ENCODE results near the gene PNLIPRP1. TPM values are rescaled to one million over a fixed set of nuclear protein-coding genes. Genes with fewer than 3 reads are reported as not detected.

Gene PNLIPRP1
- polyA plus RNA-seq, 1 donor from 2014 or later: not detected

DNA sequence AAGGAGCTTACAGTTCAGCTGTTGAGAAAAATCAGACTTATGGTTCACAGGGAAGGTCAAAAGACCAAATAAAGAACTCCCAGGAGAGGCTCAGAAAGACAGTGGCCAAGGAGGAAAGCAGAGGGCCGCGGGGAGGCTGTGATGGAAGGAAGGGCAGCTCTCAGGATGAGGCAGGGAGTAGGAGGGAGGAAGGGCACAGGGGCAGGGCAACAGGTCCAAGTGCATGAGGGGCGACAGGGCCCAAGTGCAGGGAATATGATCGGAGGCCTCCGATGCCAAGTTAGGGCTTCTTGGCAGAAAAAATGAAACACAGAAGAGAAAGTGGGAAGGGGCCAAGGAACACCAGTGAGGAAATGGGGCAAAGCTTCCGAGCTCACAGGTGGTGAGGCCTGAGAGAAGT lies 16.6 kb downstream of the PNLIPRP1 start:
- TF ChIP-seq EZH2 (IDR thresholded peaks at IDR 0.05; ENCODE audit: borderline replicate concordance, insufficient read depth, low read length, poor library complexity, severe bottlenecking) (no peak), EP300 (conservative IDR thresholded peaks at IDR 0.05; ENCODE audit: poor library complexity, severe bottlenecking) (no peak), RAD21 (conservative IDR thresholded peaks at IDR 0.05) (no peak), POLR2AphosphoS5 (IDR thresholded peaks at IDR 0.05) (no peak), TAF1 (IDR thresholded peaks at IDR 0.05; ENCODE audit: low read depth) (no peak), SMC3 (conservative IDR thresholded peaks at IDR 0.05; ENCODE audit: poor library complexity) (no peak), MXI1 (conservative IDR thresholded peaks at IDR 0.05; ENCODE audit: poor library complexity, severe bottlenecking) (no peak)
- TF ChIP-seq, protein P1, sequence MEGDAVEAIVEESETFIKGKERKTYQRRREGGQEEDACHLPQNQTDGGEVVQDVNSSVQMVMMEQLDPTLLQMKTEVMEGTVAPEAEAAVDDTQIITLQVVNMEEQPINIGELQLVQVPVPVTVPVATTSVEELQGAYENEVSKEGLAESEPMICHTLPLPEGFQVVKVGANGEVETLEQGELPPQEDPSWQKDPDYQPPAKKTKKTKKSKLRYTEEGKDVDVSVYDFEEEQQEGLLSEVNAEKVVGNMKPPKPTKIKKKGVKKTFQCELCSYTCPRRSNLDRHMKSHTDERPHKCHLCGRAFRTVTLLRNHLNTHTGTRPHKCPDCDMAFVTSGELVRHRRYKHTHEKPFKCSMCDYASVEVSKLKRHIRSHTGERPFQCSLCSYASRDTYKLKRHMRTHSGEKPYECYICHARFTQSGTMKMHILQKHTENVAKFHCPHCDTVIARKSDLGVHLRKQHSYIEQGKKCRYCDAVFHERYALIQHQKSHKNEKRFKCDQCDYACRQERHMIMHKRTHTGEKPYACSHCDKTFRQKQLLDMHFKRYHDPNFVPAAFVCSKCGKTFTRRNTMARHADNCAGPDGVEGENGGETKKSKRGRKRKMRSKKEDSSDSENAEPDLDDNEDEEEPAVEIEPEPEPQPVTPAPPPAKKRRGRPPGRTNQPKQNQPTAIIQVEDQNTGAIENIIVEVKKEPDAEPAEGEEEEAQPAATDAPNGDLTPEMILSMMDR (IDR thresholded peaks at IDR 0.05; ENCODE audit: poor library complexity, severe bottlenecking): no peak
- TF ChIP-seq, protein P2, sequence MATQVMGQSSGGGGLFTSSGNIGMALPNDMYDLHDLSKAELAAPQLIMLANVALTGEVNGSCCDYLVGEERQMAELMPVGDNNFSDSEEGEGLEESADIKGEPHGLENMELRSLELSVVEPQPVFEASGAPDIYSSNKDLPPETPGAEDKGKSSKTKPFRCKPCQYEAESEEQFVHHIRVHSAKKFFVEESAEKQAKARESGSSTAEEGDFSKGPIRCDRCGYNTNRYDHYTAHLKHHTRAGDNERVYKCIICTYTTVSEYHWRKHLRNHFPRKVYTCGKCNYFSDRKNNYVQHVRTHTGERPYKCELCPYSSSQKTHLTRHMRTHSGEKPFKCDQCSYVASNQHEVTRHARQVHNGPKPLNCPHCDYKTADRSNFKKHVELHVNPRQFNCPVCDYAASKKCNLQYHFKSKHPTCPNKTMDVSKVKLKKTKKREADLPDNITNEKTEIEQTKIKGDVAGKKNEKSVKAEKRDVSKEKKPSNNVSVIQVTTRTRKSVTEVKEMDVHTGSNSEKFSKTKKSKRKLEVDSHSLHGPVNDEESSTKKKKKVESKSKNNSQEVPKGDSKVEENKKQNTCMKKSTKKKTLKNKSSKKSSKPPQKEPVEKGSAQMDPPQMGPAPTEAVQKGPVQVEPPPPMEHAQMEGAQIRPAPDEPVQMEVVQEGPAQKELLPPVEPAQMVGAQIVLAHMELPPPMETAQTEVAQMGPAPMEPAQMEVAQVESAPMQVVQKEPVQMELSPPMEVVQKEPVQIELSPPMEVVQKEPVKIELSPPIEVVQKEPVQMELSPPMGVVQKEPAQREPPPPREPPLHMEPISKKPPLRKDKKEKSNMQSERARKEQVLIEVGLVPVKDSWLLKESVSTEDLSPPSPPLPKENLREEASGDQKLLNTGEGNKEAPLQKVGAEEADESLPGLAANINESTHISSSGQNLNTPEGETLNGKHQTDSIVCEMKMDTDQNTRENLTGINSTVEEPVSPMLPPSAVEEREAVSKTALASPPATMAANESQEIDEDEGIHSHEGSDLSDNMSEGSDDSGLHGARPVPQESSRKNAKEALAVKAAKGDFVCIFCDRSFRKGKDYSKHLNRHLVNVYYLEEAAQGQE (IDR thresholded peaks at IDR 0.05; ENCODE audit: borderline replicate concordance): no peak
- H4K20me1 ChIP-seq (ENCODE audit: insufficient read depth): no peaks in the 10 kb centered on the region
- no peaks in the 10 kb centered on the region for H3F3A ChIP-seq (ENCODE audit: insufficient read depth, low read length, poor library complexity, severe bottlenecking)
- H3K9me2 ChIP-seq (ENCODE audit: insufficient read depth, low read length): no peaks in the 10 kb centered on the region
- no peaks in the 10 kb centered on the region for H3K36me3 ChIP-seq (ENCODE audit: insufficient read depth, low read length)
- H3K79me2 ChIP-seq (replicated peaks; ENCODE audit: insufficient read depth, low read length): no peaks in the 10 kb centered on the region
- H3K4me3 ChIP-seq (ENCODE audit: low read length): no peak overlapping the region
- H3K9me3 ChIP-seq (ENCODE audit: low read length): no peaks in the 10 kb centered on the region
- no peak overlapping the region for H3K4me2 ChIP-seq (ENCODE audit: low read length)
- peaks cover 4% of the 10 kb centered on the region for H3K27me3 ChIP-seq (ENCODE audit: insufficient read depth, low read depth, low read length)
- H2AFZ ChIP-seq (ENCODE audit: low read depth, low read length): no peak overlapping the region
- no peak overlapping the region for H3K9ac ChIP-seq (ENCODE audit: low read length)
- no peak overlapping the region for H3K27ac ChIP-seq (ENCODE audit: low read length)

DNA sequence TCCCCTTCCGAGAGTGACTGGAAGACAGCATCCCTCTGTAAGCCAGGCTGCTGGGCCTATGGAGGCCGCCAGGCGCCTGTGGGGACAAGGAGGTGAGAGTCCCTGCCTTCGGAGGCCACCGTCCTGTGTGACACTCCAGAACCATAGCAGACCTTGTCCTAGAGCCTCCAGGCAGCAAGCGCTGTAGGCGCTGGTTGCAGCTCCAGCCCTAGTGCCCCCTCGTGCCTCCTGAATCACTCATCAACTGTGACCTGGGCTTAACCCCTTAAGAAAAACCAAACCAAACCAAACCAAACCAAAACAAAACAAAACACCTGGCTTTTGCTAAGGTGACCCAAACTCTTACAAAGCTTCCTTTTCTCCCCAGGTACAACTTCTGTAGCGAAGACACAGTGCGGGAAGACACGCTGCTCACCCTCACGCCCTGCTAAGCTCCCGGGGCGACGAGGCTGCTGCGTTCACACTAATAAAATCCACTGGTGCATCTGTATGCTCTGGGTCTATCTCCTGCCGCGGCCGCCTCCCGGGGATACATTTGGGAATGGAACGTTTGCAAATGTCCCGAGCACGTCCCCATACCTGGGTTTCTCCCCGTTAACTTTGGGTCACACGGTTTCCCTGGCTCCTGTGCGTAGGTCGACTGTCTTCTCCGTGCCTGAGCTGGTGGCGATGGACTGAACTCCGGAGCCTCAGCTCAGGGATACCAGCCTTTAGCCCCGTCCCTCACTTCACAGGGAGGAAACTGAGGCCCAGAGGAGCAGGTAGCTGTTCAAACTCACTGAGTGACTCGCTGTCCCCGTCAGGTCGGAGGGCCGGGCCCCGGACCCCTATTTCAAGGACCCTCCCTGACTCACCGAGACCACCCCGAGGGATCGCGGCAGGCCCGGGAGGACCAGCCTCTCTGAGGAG lies 18.2 kb downstream of the PNLIPRP1 start:
- no peaks in the 10 kb centered on the region for H3K36me3 ChIP-seq (ENCODE audit: insufficient read depth, low read length)
- H3K27me3 ChIP-seq (ENCODE audit: insufficient read depth, low read depth, low read length): peaks cover 4% of the 10 kb centered on the region
- no peak overlapping the region for H3K4me3 ChIP-seq (ENCODE audit: low read length)
- H3F3A ChIP-seq (ENCODE audit: insufficient read depth, low read length, poor library complexity, severe bottlenecking): no peaks in the 10 kb centered on the region
- H4K20me1 ChIP-seq (ENCODE audit: insufficient read depth): no peaks in the 10 kb centered on the region
- H3K4me2 ChIP-seq (ENCODE audit: low read length): no peak overlapping the region
- H3K79me2 ChIP-seq (replicated peaks; ENCODE audit: insufficient read depth, low read length): no peaks in the 10 kb centered on the region
- no peak overlapping the region for H2AFZ ChIP-seq (ENCODE audit: low read depth, low read length)
- TF ChIP-seq RAD21 (conservative IDR thresholded peaks at IDR 0.05): no peak
- TF ChIP-seq MXI1 (conservative IDR thresholded peaks at IDR 0.05; ENCODE audit: poor library complexity, severe bottlenecking): no peak
- no peak for TF ChIP-seq TAF1 (IDR thresholded peaks at IDR 0.05; ENCODE audit: low read depth)
- TF ChIP-seq, protein P1 (IDR thresholded peaks at IDR 0.05; ENCODE audit: poor library complexity, severe bottlenecking): no peak
- no peak for TF ChIP-seq EZH2 (IDR thresholded peaks at IDR 0.05; ENCODE audit: borderline replicate concordance, insufficient read depth, low read length, poor library complexity, severe bottlenecking)
- no peak for TF ChIP-seq SMC3 (conservative IDR thresholded peaks at IDR 0.05; ENCODE audit: poor library complexity)
- TF ChIP-seq, protein P2 (IDR thresholded peaks at IDR 0.05; ENCODE audit: borderline replicate concordance): no peak
- TF ChIP-seq EP300 (conservative IDR thresholded peaks at IDR 0.05; ENCODE audit: poor library complexity, severe bottlenecking): no peak
- TF ChIP-seq POLR2AphosphoS5 (IDR thresholded peaks at IDR 0.05): no peak
- H3K9ac ChIP-seq (ENCODE audit: low read length): no peak overlapping the region
- no peak overlapping the region for H3K27ac ChIP-seq (ENCODE audit: low read length)
- H3K9me2 ChIP-seq (ENCODE audit: insufficient read depth, low read length): no peaks in the 10 kb centered on the region
- H3K9me3 ChIP-seq (ENCODE audit: low read length): no peaks in the 10 kb centered on the region
